Fibroblast of mammary gland (primary cell): ENCODE results near the gene MAGEA10.

Experiments
- DNase-seq: peaks from one replicate; pipeline ENCODE4 v3.0.0-alpha.2; 2010; ENCODE audit warnings: low read depth
- H3K4me3 ChIP-seq: 2 replicates; pipeline ENCODE4 v1.5.1; 2011; ENCODE audit warnings: low read depth, mild to moderate bottlenecking, low read length, moderate library complexity; ENCODE audit not compliant: control insufficient read depth
- CTCF ChIP-seq: conservative IDR thresholded peaks from 2 replicates; pipeline ENCODE4 v1.5.1; 2011; ENCODE audit warnings: low read depth, low read length, inconsistent platforms; ENCODE audit not compliant: control insufficient read depth, insufficient read depth

Gene MAGEA10

GRCh38 chrX:152155766-152156310 is 17.5 kb upstream of the MAGEA10 start:
- peak; percentile 1 for DNase-seq
- H3K4me3 ChIP-seq: no peak overlapping the region
- TF ChIP-seq CTCF: no peak

- DNase-seq: no peak
- TF ChIP-seq CTCF: no peak
- no peak overlapping the region for H3K4me3 ChIP-seq
Observed at GRCh38 chrX:152154050-152154449, 15.7 kb upstream of the MAGEA10 start.

- no peak for TF ChIP-seq CTCF
- DNase-seq: no peak
- H3K4me3 ChIP-seq: no peak overlapping the region
Observed at GRCh38 chrX:152151256-152151655, 12.9 kb upstream of the MAGEA10 start.

GRCh38 chrX:152149648-152150047 is 11.3 kb upstream of the MAGEA10 start:
- no peak overlapping the region for H3K4me3 ChIP-seq
- no peak for DNase-seq
- TF ChIP-seq CTCF: no peak

- no peak for DNase-seq
- TF ChIP-seq CTCF: no peak
- H3K4me3 ChIP-seq: no peak overlapping the region
Observed at GRCh38 chrX:152139589-152139988, 1.2 kb upstream of the MAGEA10 start.

GRCh38 chrX:152137771-152138387 is 498 bp downstream of the MAGEA10 start:
- H3K4me3 ChIP-seq: no peak overlapping the region
- no peak for TF ChIP-seq CTCF
- no peak for DNase-seq
